SK-N-SH (cell line): ENCODE measurements around the gene SIM2.

Experiments
- CHD2 ChIP-seq: fragments of 150-350 bp; IDR thresholded peaks from 2 replicates; pipeline ENCODE4 v1.6.1; 2018; ENCODE audit warnings: low read length; ENCODE audit not compliant: partially characterized antibody
- CTCF ChIP-seq: fragments of 200-600 bp; sonication (generic); IDR thresholded peaks from 2 replicates; pipeline ENCODE4 v1.6.1; 2017; ENCODE audit warnings: antibody characterized with exemption, mild to moderate bottlenecking, moderate library complexity
- EZH2phosphoT487 ChIP-seq: fragments of 200-600 bp; sonication (generic); IDR thresholded peaks from 2 replicates; pipeline ENCODE4 v1.6.1; 2017; ENCODE audit warnings: low read depth, mixed run types, mild to moderate bottlenecking, antibody characterized with exemption, moderate library complexity, borderline replicate concordance
- FOXM1 ChIP-seq: IDR thresholded peaks from 2 replicates; pipeline ENCODE4 v1.4.0; 2012; ENCODE audit warnings: low read depth, mild to moderate bottlenecking
- GABPA ChIP-seq: IDR thresholded peaks from 2 replicates; pipeline ENCODE4 v1.4.0; 2012; ENCODE audit warnings: low read depth, mild to moderate bottlenecking
- GATA2 ChIP-seq: sonication (generic); formaldehyde crosslinking; IDR thresholded peaks from 2 replicates; pipeline ENCODE4 v1.5.0; 2020; ENCODE audit warnings: mild to moderate bottlenecking, missing genetic modification reagents
- MEF2A ChIP-seq: IDR thresholded peaks from 2 replicates; pipeline ENCODE4 v1.4.0; 2012; ENCODE audit warnings: low read depth, borderline replicate concordance
- POLR2AphosphoS5 ChIP-seq: IDR thresholded peaks from 2 replicates; pipeline ENCODE4 v1.6.1; 2012; ENCODE audit warnings: low read depth, low read length
- RAD21 ChIP-seq: IDR thresholded peaks from 2 replicates; pipeline ENCODE4 v1.6.1; 2012; ENCODE audit warnings: mild to moderate bottlenecking, low read length
- RCOR1 ChIP-seq: fragments of 150-350 bp; IDR thresholded peaks from 2 replicates; pipeline ENCODE4 v1.6.1; 2017; ENCODE audit warnings: antibody characterized with exemption, low read length
- REST ChIP-seq: IDR thresholded peaks from 2 replicates; pipeline ENCODE4 v1.6.1; 2012; ENCODE audit warnings: mild to moderate bottlenecking, low read depth, low read length, moderate library complexity
- SIN3A ChIP-seq: IDR thresholded peaks from 2 replicates; pipeline ENCODE4 v1.6.1; 2012; ENCODE audit warnings: low read depth, mild to moderate bottlenecking, low read length, moderate library complexity, borderline replicate concordance
- TAF1 ChIP-seq: IDR thresholded peaks from 2 replicates; pipeline ENCODE4 v1.6.1; 2012; ENCODE audit warnings: low read depth, mild to moderate bottlenecking, low read length, moderate library complexity, borderline replicate concordance

GRCh38 chr21:36664662-36664990, 34.3 kb upstream of the SIM2 start:
- no peak for TF ChIP-seq RAD21
- TF ChIP-seq CTCF, result no peak
- TF ChIP-seq MEF2A, result no peak
- TF ChIP-seq EZH2phosphoT487, result no peak
- TF ChIP-seq SIN3A, result no peak
- TF ChIP-seq FOXM1, result no peak
- no peak for TF ChIP-seq RCOR1
- TF ChIP-seq GABPA, result no peak
- no peak for TF ChIP-seq POLR2AphosphoS5
- TF ChIP-seq GATA2 (CRISPR knock-in tag), result no peak
- TF ChIP-seq REST, result no peak
- no peak for TF ChIP-seq CHD2
- no peak for TF ChIP-seq TAF1
